Hepatocyte (in vitro differentiated cells): ENCODE results near the gene TFDP1.

Source experiments
- EZH2phosphoT487 ChIP-seq: fragments of 200-600 bp; sonication (generic); IDR thresholded peaks from one replicate; pipeline ENCODE4 v1.6.1; 2018; ENCODE audit warnings: antibody characterized with exemption, mild to moderate bottlenecking, low read depth, moderate library complexity; ENCODE audit not compliant: unreplicated experiment, severe bottlenecking
- TF ChIP-seq, protein P1 (sequence below): fragments of 200-600 bp; sonication (generic); IDR thresholded peaks from 2 replicates; pipeline ENCODE4 v1.5.1; 2016; ENCODE audit warnings: antibody characterized with exemption, mild to moderate bottlenecking; ENCODE audit not compliant: poor library complexity

DNA sequence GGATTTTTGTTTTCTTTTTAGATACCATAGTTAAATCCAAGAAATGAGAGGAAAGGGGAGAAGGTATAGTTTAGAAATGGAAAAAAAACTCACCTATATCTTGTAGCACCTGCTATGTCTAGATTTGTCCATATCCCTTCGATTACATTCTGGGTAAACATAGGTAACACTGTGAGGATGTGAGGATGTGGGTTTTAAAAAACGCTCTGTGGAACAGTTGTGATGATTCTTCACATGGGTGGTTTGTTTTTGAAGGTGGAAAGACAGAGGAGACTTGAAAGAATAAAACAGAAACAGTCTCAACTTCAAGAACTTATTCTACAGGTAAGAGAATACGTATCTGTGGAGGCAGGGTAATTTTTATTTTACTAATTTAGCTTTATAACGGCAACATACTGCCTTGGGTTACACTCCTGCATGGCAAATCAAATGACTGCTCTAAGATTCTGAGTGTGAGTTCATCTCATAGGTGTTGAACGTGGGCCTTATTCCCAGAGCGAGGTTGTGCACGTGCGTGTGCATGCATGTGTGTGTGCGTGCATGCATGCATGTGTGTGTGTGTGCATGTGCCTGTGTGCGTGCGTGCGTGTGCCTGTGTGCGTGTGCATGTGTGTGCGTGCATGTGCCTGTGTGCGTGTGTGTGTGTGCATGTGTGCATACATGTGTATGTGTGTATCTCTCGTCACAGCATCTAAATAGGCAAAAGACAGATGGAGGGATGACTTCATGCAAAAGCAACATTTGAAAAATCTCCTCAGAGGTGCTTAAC, 49.9 kb downstream of the TFDP1 start:
- TF ChIP-seq, protein P1, sequence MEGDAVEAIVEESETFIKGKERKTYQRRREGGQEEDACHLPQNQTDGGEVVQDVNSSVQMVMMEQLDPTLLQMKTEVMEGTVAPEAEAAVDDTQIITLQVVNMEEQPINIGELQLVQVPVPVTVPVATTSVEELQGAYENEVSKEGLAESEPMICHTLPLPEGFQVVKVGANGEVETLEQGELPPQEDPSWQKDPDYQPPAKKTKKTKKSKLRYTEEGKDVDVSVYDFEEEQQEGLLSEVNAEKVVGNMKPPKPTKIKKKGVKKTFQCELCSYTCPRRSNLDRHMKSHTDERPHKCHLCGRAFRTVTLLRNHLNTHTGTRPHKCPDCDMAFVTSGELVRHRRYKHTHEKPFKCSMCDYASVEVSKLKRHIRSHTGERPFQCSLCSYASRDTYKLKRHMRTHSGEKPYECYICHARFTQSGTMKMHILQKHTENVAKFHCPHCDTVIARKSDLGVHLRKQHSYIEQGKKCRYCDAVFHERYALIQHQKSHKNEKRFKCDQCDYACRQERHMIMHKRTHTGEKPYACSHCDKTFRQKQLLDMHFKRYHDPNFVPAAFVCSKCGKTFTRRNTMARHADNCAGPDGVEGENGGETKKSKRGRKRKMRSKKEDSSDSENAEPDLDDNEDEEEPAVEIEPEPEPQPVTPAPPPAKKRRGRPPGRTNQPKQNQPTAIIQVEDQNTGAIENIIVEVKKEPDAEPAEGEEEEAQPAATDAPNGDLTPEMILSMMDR = no peak
- TF ChIP-seq EZH2phosphoT487 = no peak
